GM10266 (cell line): Measurements from ENCODE around the gene FHL2.
A peak's percentile ranks its signal among the peaks of the same experiment; 100 is the strongest.

Experiments used
- DNase-seq: peaks from one replicate; pipeline ENCODE4 v3.0.0; 2012; ENCODE audit errors: extremely low spot score
- CTCF ChIP-seq: IDR thresholded peaks from 2 replicates; pipeline ENCODE4 v1.5.1; 2012; ENCODE audit warnings: mild to moderate bottlenecking, low read depth; ENCODE audit not compliant: control insufficient read depth, insufficient read depth; ENCODE audit errors: missing control alignments

FHL2 gene

GRCh38 chr2:105398336-105399206 lies at the start of gene FHL2:
Gene FHL2 (minus strand): TSS chr2:105399051. CDS start chr2:105386516, 12,535 bp downstream.
- peak; percentile 89 for DNase-seq
- peak; percentile 48 for TF ChIP-seq CTCF

GRCh38 chr2:105447476-105447875 lies 48.6 kb upstream of the FHL2 start:
- TF ChIP-seq CTCF, result no peak
- DNase-seq, result no peak

- no peak for TF ChIP-seq CTCF
- no peak for DNase-seq
Measured at GRCh38 chr2:105446501-105446900, 47.6 kb upstream of the FHL2 start.

GRCh38 chr2:105445976-105446375 lies 47.1 kb upstream of the FHL2 start:
- no peak for DNase-seq
- TF ChIP-seq CTCF, result no peak

GRCh38 chr2:105445498-105445897 lies 46.6 kb upstream of the FHL2 start:
- no peak for DNase-seq
- no peak for TF ChIP-seq CTCF

- DNase-seq, result no peak
- TF ChIP-seq CTCF, result no peak
Measured at GRCh38 chr2:105443617-105444598, 45.1 kb upstream of the FHL2 start.

- TF ChIP-seq CTCF, result no peak
- no peak for DNase-seq
Measured at GRCh38 chr2:105442721-105443120, 43.9 kb upstream of the FHL2 start.
